Measurements from ENCODE around the gene GNAS.

The GNAS gene

DNA sequence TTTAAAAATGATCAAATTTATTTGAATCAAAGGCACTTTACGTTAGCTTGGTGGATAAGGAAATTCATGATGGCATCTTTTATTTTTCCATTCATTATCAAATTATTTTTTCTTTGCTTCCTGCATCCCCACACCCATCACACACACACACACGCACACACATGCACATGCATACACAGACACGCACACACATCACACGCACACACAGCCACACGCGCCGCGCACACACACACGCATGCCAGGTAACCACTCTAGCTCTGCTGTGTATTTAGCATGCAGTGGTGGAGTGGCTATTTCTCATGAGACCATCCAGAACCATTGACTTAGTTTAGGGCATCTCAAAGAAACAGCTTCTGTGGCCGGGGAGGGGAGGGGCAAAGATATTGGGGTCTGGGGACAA, 47.0 kb downstream of the GNAS start:
- DNase-seq (ENCODE audit: low read depth), result no peak

DNA sequence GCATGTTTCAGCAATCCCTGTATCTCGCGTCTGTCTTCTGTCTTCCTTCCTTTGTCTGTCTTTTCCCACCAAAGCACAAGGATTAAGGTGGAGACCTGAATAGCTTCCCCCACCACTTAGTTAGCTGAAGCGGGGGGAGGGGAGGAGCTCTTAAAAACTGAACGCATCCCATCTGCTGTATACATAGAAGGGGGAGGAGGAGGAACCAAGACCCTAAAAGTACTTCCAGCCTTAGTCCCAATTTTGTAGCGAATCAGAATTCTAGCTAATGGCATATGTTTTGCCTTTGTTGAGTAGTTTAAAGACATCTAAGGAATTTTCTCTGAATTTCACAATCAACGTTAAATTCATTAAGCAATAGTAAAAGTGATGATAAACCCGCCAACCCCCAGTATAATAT, 47.9 kb downstream of the GNAS start:
- no peak for DNase-seq (ENCODE audit: low read depth)

DNA sequence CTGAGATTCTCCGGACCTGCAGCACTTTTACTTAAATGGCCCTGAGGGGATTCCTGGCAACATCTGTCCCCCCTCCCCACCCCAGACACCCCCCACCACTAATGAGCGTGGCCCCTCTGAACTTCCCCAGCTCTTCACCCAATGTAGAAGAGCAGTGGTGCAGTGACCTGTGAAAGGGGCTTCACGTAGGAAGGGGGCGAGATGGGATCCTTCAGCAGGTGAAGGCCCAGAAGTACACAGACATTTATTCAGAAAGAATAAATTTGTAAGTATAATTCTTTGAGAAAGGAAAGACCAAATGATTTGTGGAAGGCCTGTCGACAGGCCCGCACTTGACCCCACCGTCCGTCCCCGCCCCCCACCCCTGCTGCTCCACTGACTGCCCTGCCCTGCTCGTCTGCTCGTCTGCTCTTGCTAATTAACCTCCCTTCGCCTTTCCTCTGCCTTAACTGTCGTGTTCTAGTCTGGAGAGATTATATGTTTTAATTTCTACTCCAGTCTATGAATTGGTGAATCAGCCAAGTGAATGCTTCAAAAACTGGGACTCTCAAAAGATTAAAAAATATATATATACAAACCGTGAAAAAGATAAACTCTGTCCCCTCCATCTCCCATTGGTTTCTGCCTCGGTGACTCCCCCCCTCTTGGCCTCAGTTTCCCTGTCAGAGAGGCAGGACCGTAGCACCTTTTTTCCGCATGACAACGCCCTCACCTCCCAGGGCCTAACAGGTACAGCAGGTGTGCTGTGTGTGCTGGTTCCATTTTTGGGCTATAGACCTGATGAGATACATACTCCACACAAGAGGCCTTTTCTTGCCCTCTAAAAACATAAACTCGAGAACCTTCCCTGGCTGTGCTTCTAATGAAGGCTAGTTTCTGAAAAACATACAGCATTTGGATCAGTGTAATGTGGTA, 49.2 kb downstream of the GNAS start:
- no peak for DNase-seq (ENCODE audit: low read depth)

DNA sequence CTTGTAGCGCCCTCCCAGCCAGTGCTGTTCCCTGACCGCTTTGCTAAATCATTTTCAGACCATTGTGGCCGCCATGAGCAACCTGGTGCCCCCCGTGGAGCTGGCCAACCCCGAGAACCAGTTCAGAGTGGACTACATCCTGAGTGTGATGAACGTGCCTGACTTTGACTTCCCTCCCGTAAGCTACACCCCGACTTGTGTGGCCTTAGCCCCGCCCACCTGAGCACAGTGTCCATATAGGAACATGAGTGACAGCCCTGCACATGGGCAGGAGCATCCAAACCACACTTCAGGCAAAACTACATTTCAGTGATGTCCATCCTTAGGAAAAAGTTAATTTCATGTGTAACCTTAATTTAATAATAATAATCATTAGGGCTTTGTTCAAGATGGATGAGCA, 51.1 kb downstream of the GNAS start:
- no peak for DNase-seq (ENCODE audit: low read depth)

DNA sequence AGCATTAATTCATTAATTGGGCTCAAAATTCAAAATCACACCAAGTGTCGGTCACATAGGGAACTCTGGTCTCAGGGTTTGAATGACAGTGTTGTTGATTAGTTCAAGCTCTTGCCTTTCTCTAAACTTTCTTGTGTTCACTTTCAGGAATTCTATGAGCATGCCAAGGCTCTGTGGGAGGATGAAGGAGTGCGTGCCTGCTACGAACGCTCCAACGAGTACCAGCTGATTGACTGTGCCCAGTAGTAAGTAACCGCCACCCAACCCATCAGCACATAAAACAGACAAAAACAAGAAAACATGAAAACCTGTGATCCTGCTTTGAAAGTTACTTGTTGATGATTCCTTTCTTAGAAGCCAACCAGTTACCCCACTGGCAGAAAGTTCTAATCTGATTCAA, 52.7 kb downstream of the GNAS start:
- no peak for DNase-seq (ENCODE audit: low read depth)

DNA sequence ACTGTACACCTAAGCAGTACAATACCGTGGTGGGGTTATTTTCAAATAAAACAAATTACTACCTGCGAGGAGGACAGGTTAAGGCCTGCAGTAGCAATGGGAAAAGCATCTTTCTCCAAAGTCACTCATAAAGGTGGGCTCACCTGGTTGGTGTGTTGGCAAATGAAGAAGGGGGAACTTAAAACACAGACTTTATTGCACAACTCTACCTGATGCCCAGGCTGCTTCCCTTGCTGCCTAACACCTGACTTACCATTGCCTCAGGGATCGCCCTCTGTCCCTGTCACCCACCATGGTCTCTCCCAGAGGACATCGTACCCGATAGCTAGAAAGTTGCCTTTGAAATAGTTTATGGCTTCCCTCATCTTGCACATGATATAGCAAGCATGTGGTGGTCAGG, 53.6 kb downstream of the GNAS start:
- no peak for DNase-seq (ENCODE audit: low read depth)

DNA sequence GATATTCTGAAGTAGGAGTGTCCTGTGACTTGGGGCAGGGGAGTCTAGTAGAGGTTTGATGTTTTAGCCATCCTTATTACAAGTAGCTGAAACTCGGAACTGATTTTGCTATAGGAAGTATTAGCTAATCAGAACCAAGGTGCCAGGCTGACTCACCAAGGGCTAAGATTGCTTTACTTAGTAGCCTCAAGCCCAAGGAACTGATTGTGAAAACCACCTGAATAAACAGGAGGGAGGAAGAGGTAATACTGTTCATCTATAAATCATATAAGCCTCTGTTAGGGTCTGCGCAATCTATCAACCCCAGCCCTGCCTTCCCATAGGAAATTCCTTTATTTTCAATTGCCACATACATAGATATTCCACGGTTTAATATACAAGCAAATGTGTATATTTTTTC, 54.4 kb downstream of the GNAS start:
- peak; percentile 59 for DNase-seq (ENCODE audit: low read depth)

DNA sequence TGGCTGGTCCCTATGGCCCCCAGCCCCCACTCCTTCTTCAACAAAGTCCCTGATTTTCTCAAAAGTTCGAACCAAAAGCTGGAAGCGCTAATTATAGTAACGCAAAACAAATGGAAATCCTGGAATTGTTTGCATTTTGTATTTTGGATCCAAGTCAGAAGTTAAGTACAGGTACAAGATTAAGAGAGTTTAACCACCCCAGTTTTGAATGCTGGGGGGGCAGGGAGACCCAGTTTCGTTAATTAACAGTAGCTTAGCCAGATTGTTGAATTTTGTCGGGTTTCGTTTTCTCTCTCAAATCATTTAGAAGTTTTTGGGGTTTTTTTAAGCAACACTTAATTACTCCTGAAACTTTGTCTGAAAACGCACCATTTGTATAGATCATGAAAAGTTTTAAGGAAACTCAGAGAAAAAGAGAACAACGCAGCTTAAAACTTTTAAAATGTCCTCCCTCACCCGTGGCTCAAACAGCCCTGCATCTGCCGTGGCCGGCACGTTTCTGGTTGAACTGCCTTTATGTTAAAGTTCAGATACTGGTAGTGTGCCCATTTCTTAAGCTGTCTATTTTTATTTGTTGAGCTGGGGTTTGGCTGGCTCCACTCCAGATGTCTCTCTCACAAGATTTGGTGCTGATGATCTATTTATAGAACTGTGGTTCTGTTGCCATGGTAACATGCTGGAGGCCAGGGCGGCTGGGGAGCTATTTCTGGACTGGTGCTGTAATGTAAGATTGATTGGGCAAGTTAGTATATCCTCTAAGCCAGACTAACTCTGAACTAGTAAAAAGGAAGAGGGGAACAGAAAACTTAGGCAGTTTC, 55.0 kb downstream of the GNAS start:
- DNase-seq (ENCODE audit: low read depth), result peak; percentile 77

DNA sequence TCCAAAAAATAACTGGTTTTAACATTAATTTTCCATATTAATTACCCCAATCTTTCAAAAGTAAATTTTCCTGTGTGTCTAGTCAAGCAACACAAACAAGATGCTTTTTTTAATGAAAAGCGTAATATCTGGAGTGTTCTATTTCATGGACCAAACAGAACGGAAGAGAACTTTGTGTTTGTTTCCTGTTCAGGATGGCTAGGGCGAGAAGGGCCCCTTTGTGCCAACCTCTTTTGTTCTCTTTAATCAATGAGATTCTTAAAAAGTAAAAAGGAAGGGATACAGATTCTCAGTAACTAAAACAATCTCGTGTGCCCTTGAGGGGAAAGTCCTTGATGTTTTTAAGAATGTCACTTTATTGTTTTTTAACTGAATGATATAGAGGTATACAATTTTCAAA, 55.7 kb downstream of the GNAS start:
- no peak for DNase-seq (ENCODE audit: low read depth)

DNA sequence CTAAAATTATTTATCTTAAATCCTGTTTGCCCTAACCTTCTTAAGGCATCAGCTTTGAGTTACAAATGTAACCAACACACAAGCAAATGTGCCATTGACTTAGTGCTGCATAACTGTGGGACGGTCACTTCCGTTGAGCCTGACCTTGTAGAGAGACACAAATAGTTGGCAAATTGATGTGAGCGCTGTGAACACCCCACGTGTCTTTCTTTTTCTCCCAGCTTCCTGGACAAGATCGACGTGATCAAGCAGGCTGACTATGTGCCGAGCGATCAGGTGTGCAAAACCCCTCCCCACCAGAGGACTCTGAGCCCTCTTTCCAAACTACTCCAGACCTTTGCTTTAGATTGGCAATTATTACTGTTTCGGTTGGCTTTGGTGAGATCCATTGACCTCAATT, 56.4 kb downstream of the GNAS start:
- no peak for DNase-seq (ENCODE audit: low read depth)

DNA sequence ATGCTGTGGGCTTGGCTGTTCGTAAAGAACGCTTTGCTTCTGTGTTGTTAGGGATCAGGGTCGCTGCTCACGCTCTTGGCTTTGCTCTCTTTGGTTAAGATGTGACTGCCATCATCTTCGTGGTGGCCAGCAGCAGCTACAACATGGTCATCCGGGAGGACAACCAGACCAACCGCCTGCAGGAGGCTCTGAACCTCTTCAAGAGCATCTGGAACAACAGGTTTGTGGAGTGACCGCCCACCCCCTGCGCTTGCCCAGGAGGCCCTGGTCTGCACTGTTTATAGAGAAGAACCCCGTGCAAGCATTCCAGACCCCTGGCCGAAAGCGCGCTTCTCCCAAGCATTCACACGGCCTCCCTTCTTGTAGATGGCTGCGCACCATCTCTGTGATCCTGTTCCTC, 57.1 kb downstream of the GNAS start:
- no peak for DNase-seq (ENCODE audit: low read depth)

DNA sequence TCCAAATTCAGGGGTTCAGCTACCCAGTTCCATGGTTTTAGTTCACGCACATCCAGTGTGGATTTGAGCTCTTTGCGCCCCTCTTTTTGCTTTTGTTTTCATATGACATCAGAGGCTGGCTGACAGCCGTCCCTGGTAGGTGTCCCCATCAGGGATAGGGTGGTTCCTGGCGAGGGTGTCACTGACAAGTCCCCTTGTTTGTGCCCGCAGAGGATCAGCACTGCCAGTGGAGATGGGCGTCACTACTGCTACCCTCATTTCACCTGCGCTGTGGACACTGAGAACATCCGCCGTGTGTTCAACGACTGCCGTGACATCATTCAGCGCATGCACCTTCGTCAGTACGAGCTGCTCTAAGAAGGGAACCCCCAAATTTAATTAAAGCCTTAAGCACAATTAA, 58.0 kb downstream of the GNAS start:
- DNase-seq (ENCODE audit: low read depth), result no peak

DNA sequence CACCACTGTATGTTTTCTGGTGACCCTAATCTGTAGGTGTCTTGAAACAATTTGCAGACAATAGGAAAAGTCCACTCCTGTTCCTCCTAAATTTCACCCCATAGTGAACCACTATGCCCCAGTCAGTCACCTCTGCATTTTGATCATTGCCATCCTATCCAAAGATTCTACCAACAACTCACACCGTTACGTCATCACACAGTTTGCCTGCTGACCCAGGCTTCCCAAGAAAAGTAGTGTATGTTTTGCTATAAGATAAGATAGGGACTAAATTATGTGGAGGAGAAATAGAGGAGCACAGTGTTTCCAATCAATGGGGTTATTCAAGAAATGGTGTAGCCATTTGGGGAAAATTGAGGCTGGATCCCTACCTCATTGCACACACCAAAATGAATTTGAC, 58.8 kb downstream of the GNAS start:
- DNase-seq (ENCODE audit: low read depth), result no peak

DNA sequence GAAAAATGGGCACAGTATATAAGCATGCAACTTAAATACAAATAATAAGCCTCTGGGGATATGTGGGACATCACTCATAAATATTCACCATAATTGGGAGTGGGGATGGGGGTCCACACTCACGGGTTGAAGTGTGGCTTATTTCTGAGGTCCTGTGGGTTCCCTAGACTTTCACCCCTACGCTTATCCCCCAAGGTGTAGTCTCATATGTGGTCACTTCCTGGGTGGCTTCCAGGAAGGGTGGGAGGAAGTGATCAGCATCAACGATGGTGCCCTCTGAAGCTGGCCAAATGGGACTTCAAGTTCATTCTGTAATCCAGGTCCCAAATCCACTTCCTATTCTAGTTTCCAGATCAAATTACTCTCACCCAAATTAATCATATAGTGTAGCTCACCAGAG, 59.5 kb downstream of the GNAS start:
- no peak for DNase-seq (ENCODE audit: low read depth)

DNA sequence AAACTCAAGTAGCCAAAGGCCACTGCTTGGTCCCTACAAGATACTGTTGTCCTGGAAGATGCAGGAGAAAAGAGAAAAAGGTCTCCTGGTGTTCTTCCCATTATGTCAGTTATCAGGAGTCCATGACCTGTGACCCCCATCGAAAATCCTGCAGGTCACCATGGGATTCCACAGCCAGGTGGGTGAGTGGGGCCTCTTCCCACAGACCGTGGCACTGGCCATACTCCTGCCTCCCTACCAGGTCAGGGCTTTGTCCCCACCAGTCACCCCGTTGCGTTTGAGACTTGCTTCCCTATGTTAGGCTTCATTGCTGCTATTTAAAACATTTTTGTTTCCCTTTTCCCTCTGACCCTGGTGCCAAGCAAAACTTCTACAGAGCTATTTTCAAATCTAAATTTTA, 60.6 kb downstream of the GNAS start:
- no peak for DNase-seq (ENCODE audit: low read depth)

DNA sequence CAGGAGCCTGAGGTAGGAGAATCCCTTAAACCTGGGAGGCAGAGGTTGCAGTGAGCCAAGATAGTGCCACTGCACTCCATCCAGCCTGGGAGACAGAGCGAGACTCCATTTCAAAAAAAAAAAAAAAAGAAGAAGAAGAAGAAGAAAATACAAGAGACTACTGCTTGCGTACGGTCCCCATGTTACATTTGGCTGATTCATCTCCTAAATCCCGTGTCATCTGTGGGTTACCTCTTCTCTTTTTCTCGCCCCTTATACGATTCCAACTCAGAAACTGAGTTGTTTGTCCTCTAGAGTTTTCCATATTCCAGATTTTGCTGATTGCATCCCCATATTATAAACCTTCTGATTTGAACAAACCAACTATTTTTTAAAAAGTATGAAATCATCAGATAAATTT, 66.1 kb downstream of the GNAS start:
- DNase-seq (ENCODE audit: low read depth), result no peak

DNA sequence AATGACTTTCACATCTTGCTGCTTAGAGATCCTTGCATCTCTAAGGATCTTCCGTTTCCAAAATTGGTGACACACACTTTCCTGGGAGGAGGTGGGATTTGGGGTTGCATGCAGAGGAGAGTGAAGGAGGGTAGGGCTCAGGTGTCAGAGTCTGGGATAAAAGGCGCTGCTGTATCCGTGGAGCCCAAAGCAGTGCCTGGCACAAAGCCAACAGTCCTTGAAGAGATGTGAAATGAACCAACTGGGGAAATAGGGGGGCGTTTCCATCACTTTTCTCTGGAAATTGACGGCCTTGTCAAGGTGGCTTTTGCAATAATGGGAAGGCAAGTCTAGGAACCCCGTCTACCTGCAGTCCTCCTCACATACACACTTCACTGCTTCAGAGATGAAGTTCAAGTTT, 69.0 kb downstream of the GNAS start:
- DNase-seq (ENCODE audit: low read depth), result no peak

DNA sequence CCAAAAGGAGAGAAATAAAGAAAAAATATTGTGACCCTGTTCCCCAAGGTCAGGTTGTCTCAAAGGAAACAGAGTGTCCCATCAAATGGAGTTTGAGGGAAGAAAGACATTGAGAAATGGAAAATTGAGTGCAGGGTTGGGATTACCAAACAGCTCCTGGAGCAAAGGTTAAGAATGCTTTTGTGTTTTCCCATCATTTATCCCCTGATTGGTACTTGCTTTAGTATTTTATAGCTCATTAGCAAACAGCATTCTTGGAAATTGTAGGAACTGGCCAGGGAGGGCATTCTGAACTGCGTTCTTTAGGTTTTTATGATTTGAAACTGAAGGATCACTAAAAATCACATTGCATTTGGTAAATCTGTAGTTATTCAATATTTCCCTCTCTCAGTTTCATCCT, 69.5 kb downstream of the GNAS start:
- DNase-seq (ENCODE audit: low read depth), result no peak

DNA sequence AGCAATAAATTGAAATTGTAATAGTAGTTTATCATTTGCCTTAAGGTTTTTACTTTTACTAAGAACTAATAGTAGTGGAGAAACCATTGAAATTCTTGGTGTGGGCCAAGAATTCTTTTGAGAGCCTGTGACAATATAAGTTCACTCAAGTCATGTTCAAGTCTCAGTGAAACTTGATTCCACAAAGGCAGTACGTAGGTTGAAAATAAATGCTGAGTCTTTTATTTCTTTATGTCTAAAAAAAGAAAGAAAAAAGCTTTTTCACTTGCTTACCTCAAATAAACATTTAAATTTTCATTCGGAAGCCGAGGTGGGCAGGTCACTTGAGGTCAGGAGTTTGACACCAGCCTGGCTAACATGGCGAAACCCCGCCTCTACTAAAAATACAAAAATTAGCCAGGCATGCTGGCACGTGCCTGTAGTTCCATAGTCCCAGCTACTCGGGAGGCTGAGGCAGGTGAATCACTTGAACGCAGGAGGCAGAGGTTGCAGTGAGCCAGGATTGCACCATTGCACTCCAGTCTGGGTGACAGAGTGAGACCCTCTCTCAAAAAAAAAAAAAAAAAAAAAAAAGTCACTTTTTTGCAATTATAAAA, 70.7 kb downstream of the GNAS start:
- no peak for DNase-seq (ENCODE audit: low read depth)

DNA sequence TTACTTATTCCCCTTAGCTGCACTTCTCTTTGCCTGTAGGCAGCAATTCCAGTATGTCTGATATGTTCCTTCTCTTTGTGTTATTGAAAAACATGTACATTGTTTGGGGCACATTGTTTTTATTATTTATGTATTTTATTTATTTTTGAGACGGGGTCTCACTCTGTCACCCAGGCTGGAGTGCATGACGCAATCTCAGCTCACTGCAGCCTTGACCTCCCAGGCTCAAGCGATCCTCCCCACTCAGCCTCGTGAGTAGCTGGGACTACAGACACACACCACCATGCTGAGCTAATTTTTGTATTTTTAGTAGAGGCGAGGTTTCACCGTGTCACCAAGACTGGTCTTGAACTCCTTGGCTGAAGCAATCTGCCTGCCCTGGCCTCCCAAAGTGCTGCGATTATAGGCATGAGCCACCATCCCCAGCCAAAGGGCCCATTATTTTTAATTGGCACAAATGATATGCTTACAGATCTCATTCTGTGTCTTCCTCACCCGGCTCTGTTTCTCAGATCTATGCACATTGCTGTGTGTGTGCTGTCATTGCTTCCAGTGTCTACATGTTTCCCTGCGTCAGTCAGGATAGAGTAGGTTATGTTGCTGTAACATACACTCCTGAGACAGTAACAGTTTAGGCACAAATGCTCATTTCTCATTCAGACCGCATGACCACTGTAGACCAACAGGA, 74.4 kb downstream of the GNAS start:
- no peak for DNase-seq (ENCODE audit: low read depth)

DNA sequence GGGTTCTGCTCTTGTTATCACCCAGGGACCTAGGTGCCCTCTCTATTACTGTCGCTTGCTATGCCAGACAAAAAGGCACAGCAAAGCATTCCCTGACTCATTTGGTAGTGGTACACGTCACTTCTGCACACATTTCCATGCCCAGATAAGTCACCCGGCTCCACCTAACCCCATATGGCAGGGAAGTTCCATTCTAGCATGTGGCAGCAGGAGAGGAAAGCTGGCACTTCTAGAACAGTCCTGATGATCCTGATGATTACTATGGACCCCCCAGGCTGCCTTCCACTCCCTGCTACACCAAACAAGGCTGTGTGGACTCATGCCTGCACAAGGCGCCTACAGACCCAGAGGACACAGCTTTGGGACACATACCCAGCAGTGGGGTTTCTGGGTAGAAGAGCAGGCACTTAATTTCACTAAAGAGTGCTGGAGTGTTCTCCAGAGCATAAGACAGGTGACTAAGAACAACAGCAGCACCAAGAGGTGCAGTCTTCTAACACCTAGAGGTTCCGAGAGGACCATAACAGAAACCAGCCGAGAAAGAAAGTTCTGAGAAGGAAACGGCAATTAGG, 75.1 kb downstream of the GNAS start:
- DNase-seq (ENCODE audit: low read depth), result no peak

DNA sequence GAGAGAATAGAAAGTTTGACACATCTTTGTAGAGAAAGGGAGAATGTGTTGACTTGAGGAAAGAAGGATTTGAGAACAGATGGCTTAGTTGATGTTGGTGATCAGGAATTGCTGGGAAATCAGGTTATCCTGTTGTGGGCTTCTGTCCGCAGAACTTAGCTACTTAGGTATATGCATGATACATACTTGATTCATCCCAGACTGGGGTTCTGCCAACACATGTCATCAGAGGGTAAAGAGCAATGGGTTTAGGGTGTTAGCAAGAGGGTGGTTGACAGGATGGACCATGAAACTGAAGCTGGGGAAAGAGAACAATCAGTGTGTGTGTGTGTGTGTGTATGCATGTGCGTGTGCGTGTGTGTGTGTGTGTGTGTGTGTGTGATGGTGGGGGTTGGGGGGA, 78.0 kb downstream of the GNAS start:
- peak; percentile 23 for DNase-seq (ENCODE audit: low read depth)

Measured in ELR (cell line).